GM12878 (cell line): Measurements from ENCODE around the gene RANBP3.

Experiments used
- FOXK2 ChIP-seq: fragments of 450-650 bp; IDR thresholded peaks from 2 replicates; pipeline ENCODE4 v1.6.1; 2017; ENCODE audit warnings: mild to moderate bottlenecking, moderate library complexity
- POLR2A ChIP-seq: IDR thresholded peaks from 2 replicates; pipeline ENCODE4 v1.6.1; 2011; ENCODE audit warnings: low read depth, mild to moderate bottlenecking, low read length
- SIN3A ChIP-seq: IDR thresholded peaks from 2 replicates; pipeline ENCODE4 v1.6.1; 2012; ENCODE audit warnings: low read depth, low read length, improper control_type of control experiment
- SIX5 ChIP-seq: IDR thresholded peaks from 2 replicates; pipeline ENCODE4 v1.6.1; 2011; ENCODE audit warnings: mild to moderate bottlenecking, low read depth, low read length, moderate library complexity; ENCODE audit not compliant: severe bottlenecking
- STAT1 ChIP-seq: fragments of 450-650 bp; conservative IDR thresholded peaks from 2 replicates; pipeline ENCODE4 v1.6.1; 2014; ENCODE audit warnings: antibody characterized with exemption, mild to moderate bottlenecking
- TAF1 ChIP-seq: IDR thresholded peaks from 2 replicates; pipeline ENCODE4 v1.6.1; 2011; ENCODE audit warnings: mild to moderate bottlenecking, low read depth, low read length, borderline replicate concordance
- TCF12 ChIP-seq: IDR thresholded peaks from 2 replicates; pipeline ENCODE4 v1.6.1; 2011; ENCODE audit warnings: low read depth, mild to moderate bottlenecking, low read length
- TF ChIP-seq, protein P1 (sequence below): fragments of 450-650 bp; IDR thresholded peaks from 2 replicates; pipeline ENCODE4 v1.6.1; 2017; ENCODE audit warnings: mild to moderate bottlenecking, moderate library complexity
- TF ChIP-seq, protein P2 (sequence below), 3 experiments: IDR thresholded peaks in 2 of 3; conservative IDR thresholded peaks in 1 of 3; 2 replicates each; pipeline ENCODE4 v1.5.1; 2011; ENCODE audit warnings: low read depth in 3 of 3, low read length in 3 of 3, mild to moderate bottlenecking in 3 of 3, control low read depth in 2 of 3, moderate library complexity in 2 of 3, inconsistent platforms in 1 of 3, mixed read lengths in 1 of 3; ENCODE audit not compliant: control insufficient read depth in 2 of 3, insufficient read depth in 1 of 3; ENCODE audit errors: extremely low read depth in 1 of 3

DNA sequence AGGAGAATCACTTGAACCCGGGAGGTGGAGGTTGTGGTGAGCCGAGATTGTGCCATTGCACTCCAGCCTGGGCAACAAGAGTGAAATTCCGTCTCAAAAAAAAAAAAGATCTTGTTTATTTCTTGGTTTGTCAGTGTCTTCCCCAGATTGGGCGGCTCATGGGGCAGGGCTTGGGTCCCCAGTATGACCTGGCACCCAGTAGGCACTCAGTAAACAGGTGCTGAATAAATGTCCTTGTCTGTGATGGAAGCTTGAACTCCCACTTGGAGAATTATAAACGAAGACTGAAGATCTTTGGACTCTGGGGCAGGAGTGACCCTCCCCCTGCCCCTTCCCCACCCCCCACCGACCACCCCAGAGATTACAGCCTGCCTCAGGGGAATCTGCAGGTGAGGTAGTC, 97.7 kb downstream of the RANBP3 start:
- TF ChIP-seq FOXK2 (no peak), SIX5 (no peak), TAF1 (no peak), TCF12 (no peak), SIN3A (no peak), STAT1 (no peak), POLR2A (no peak)
- TF ChIP-seq, protein P1, sequence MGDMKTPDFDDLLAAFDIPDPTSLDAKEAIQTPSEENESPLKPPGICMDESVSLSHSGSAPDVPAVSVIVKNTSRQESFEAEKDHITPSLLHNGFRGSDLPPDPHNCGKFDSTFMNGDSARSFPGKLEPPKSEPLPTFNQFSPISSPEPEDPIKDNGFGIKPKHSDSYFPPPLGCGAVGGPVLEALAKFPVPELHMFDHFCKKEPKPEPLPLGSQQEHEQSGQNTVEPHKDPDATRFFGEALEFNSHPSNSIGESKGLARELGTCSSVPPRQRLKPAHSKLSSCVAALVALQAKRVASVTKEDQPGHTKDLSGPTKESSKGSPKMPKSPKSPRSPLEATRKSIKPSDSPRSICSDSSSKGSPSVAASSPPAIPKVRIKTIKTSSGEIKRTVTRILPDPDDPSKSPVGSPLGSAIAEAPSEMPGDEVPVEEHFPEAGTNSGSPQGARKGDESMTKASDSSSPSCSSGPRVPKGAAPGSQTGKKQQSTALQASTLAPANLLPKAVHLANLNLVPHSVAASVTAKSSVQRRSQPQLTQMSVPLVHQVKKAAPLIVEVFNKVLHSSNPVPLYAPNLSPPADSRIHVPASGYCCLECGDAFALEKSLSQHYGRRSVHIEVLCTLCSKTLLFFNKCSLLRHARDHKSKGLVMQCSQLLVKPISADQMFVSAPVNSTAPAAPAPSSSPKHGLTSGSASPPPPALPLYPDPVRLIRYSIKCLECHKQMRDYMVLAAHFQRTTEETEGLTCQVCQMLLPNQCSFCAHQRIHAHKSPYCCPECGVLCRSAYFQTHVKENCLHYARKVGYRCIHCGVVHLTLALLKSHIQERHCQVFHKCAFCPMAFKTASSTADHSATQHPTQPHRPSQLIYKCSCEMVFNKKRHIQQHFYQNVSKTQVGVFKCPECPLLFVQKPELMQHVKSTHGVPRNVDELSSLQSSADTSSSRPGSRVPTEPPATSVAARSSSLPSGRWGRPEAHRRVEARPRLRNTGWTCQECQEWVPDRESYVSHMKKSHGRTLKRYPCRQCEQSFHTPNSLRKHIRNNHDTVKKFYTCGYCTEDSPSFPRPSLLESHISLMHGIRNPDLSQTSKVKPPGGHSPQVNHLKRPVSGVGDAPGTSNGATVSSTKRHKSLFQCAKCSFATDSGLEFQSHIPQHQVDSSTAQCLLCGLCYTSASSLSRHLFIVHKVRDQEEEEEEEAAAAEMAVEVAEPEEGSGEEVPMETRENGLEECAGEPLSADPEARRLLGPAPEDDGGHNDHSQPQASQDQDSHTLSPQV: no peak
- TF ChIP-seq, protein P2, sequence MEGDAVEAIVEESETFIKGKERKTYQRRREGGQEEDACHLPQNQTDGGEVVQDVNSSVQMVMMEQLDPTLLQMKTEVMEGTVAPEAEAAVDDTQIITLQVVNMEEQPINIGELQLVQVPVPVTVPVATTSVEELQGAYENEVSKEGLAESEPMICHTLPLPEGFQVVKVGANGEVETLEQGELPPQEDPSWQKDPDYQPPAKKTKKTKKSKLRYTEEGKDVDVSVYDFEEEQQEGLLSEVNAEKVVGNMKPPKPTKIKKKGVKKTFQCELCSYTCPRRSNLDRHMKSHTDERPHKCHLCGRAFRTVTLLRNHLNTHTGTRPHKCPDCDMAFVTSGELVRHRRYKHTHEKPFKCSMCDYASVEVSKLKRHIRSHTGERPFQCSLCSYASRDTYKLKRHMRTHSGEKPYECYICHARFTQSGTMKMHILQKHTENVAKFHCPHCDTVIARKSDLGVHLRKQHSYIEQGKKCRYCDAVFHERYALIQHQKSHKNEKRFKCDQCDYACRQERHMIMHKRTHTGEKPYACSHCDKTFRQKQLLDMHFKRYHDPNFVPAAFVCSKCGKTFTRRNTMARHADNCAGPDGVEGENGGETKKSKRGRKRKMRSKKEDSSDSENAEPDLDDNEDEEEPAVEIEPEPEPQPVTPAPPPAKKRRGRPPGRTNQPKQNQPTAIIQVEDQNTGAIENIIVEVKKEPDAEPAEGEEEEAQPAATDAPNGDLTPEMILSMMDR (IDR thresholded peaks at IDR 0.05 in 2 of 3, conservative IDR thresholded peaks at IDR 0.05 in 1 of 3; ENCODE audit: control insufficient read depth in 2 of 3, extremely low read depth in 1 of 3, insufficient read depth in 1 of 3, low read depth in 3 of 3, low read length in 3 of 3): no peak
